Measurements from ENCODE around the gene ASB1.

DNA sequence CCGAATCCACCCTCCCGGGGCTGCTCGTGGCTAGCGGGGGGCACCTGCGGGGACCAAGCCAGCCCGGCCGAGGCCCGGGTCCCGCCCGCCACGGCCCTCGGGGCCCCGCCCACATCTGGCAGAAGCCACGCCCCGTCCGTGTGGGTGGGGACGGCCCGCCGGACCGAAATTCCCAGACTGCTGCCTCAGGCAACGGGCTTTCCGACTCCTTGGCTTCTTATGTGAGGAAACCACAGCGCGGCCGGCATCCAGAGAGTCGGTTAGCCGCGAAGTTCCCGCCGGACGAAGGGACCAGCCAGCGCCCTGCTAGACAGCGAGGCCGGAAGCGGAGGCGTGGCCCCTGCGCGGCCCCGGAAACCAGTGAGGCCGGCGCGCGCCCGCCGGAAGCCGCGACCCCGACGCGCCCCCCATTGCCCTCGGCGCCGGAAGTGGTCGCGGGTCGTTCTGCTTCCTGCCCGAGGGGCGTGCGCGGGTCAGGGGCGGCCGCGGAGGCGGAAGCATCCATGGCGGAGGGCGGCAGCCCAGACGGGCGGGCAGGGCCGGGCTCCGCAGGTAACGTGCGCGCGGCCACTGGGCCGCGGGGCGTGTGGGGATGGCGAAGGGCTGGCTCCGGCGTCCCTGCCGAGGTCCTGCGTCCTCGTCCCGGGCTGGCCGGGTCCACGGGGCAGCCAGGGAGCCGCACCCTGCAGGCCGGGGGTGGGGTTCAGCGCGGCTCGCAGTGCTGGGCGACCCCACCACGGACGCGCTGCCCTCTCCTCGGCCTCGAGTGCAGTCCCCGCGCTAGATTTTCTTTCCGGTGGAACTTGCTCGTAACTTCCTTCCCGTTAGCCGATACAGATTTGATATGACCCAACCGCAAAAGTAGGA lies at the start of gene ASB1:
- TF ChIP-seq, protein P1, sequence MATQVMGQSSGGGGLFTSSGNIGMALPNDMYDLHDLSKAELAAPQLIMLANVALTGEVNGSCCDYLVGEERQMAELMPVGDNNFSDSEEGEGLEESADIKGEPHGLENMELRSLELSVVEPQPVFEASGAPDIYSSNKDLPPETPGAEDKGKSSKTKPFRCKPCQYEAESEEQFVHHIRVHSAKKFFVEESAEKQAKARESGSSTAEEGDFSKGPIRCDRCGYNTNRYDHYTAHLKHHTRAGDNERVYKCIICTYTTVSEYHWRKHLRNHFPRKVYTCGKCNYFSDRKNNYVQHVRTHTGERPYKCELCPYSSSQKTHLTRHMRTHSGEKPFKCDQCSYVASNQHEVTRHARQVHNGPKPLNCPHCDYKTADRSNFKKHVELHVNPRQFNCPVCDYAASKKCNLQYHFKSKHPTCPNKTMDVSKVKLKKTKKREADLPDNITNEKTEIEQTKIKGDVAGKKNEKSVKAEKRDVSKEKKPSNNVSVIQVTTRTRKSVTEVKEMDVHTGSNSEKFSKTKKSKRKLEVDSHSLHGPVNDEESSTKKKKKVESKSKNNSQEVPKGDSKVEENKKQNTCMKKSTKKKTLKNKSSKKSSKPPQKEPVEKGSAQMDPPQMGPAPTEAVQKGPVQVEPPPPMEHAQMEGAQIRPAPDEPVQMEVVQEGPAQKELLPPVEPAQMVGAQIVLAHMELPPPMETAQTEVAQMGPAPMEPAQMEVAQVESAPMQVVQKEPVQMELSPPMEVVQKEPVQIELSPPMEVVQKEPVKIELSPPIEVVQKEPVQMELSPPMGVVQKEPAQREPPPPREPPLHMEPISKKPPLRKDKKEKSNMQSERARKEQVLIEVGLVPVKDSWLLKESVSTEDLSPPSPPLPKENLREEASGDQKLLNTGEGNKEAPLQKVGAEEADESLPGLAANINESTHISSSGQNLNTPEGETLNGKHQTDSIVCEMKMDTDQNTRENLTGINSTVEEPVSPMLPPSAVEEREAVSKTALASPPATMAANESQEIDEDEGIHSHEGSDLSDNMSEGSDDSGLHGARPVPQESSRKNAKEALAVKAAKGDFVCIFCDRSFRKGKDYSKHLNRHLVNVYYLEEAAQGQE (IDR thresholded peaks at IDR 0.05; ENCODE audit: low read depth, low read length): no peak
- TF ChIP-seq, protein P2, sequence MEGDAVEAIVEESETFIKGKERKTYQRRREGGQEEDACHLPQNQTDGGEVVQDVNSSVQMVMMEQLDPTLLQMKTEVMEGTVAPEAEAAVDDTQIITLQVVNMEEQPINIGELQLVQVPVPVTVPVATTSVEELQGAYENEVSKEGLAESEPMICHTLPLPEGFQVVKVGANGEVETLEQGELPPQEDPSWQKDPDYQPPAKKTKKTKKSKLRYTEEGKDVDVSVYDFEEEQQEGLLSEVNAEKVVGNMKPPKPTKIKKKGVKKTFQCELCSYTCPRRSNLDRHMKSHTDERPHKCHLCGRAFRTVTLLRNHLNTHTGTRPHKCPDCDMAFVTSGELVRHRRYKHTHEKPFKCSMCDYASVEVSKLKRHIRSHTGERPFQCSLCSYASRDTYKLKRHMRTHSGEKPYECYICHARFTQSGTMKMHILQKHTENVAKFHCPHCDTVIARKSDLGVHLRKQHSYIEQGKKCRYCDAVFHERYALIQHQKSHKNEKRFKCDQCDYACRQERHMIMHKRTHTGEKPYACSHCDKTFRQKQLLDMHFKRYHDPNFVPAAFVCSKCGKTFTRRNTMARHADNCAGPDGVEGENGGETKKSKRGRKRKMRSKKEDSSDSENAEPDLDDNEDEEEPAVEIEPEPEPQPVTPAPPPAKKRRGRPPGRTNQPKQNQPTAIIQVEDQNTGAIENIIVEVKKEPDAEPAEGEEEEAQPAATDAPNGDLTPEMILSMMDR (IDR thresholded peaks at IDR 0.05): no peak
- TF ChIP-seq RFX5 (IDR thresholded peaks at IDR 0.05; ENCODE audit: low read length) (no peak), RAD21 (IDR thresholded peaks at IDR 0.05; ENCODE audit: low read length) (no peak)
- TF ChIP-seq, protein P3, sequence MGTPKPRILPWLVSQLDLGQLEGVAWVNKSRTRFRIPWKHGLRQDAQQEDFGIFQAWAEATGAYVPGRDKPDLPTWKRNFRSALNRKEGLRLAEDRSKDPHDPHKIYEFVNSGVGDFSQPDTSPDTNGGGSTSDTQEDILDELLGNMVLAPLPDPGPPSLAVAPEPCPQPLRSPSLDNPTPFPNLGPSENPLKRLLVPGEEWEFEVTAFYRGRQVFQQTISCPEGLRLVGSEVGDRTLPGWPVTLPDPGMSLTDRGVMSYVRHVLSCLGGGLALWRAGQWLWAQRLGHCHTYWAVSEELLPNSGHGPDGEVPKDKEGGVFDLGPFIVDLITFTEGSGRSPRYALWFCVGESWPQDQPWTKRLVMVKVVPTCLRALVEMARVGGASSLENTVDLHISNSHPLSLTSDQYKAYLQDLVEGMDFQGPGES (IDR thresholded peaks at IDR 0.05; ENCODE audit: low read depth, low read length): no peak

All from SK-N-SH (cell line).